Mucosa of rectum (tissue), 2 donors: Measurements from ENCODE around the gene C16orf96.
A peak's percentile ranks its signal among the peaks of the same experiment; 100 is the strongest.

Source experiments
- H3K27ac ChIP-seq, 2 donors: one replicate each; pipeline ENCODE4 v1.7.0; 2013; ENCODE audit warnings: inconsistent platforms in 2 of 2, low read depth in 2 of 2, low read length in 2 of 2
- H3K27me3 ChIP-seq, 2 donors: one replicate each; pipeline ENCODE4 v1.7.0; 2013; ENCODE audit warnings: low read length in 2 of 2; ENCODE audit not compliant: control insufficient read depth in 2 of 2, insufficient read depth in 2 of 2
- H3K36me3 ChIP-seq, 2 donors: one replicate each; pipeline ENCODE4 v1.7.0; 2013; ENCODE audit warnings: low read length in 2 of 2; ENCODE audit not compliant: control insufficient read depth in 2 of 2, insufficient read depth in 2 of 2
- H3K4me1 ChIP-seq, 2 donors: one replicate each; pipeline ENCODE4 v1.7.0; 2013; ENCODE audit warnings: low read length in 2 of 2, mild to moderate bottlenecking in 1 of 2; ENCODE audit not compliant: control insufficient read depth in 2 of 2, insufficient read depth in 2 of 2
- H3K4me3 ChIP-seq, 2 donors: one replicate each; pipeline ENCODE4 v1.7.0; 2013; ENCODE audit warnings: low read length in 2 of 2
- H3K9ac ChIP-seq, 2 donors: one replicate each; pipeline ENCODE4 v1.7.0; 2013; ENCODE audit warnings: low read length in 2 of 2, low read depth in 1 of 2, mild to moderate bottlenecking in 1 of 2
- H3K9me3 ChIP-seq, 2 donors: one replicate each; pipeline ENCODE4 v1.7.0; 2013; ENCODE audit warnings: low read length in 2 of 2; ENCODE audit not compliant: control insufficient read depth in 2 of 2
- donor health status: healthy.
- donor health status: Normal muscosa, but diverticular disease.

C16orf96 gene

GRCh38 chr16:4608704-4608980 is 52.5 kb downstream of the C16orf96 start:
- Histone ChIP-seq H3K9ac (no peak overlapping the region), H3K36me3 (peaks cover 3 to 11% of the 10 kb centered on the region in 2 donors), H3K27me3 (no peaks in the 10 kb centered on the region), H3K4me1 (peaks cover 10 to 11% of the 10 kb centered on the region in 2 donors), H3K27ac (no peak overlapping the region), H3K9me3 (no peaks in the 10 kb centered on the region), H3K4me3 (no peak overlapping the region)

GRCh38 chr16:4609200-4610010 is 53.3 kb downstream of the C16orf96 start:
- peaks cover 3 to 11% of the 10 kb centered on the region in 2 donors for H3K36me3 ChIP-seq
- H3K4me1 ChIP-seq, result peaks cover 13 to 15% of the 10 kb centered on the region in 2 donors
- H3K9ac ChIP-seq, result no peak overlapping the region
- no peak overlapping the region for H3K27ac ChIP-seq
- H3K27me3 ChIP-seq, result no peaks in the 10 kb centered on the region
- no peak overlapping the region for H3K4me3 ChIP-seq
- H3K9me3 ChIP-seq, result no peaks in the 10 kb centered on the region

- Histone ChIP-seq H3K27ac (no peak overlapping the region), H3K9ac (no peak overlapping the region), H3K4me3 (no peak overlapping the region), H3K36me3 (peaks cover 3 to 11% of the 10 kb centered on the region in 2 donors), H3K9me3 (no peaks in the 10 kb centered on the region), H3K4me1 (peaks cover 18 to 20% of the 10 kb centered on the region in 2 donors), H3K27me3 (no peaks in the 10 kb centered on the region)
Observed at GRCh38 chr16:4610011-4611005, 54.2 kb downstream of the C16orf96 start.

- Histone ChIP-seq H3K4me1 (peaks cover 26% of the 10 kb centered on the region in 2 donors), H3K36me3 (peaks cover 3 to 11% of the 10 kb centered on the region in 2 donors)
Observed at GRCh38 chr16:4611337-4612021, 55.3 kb downstream of the C16orf96 start.

DNA sequence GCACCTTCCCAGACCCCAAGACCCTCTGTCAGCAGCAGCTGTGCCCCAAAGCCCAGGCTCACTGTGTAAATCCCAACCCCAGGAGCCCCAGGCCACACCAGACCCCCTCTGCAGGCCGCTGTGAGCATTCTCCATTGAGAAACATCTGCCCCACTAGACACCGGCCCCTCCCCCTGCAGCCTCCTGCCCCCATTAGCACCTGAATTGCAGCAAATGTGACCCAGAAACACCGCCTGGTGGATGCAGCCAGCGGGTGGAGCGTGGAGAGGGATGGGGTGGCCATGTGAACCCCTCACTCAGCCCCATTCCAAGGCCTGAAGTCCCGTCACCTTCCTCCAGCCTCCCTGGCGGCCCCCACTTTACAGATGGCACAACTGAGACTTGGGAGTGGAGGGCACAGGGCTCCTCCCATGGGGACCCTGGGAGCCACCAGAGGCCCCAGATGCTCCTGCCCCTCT is 56.4 kb downstream of the C16orf96 start:
- no peak overlapping the region for H3K9ac ChIP-seq
- H3K27me3 ChIP-seq, result no peaks in the 10 kb centered on the region
- peaks cover 26 to 34% of the 10 kb centered on the region in 2 donors for H3K4me1 ChIP-seq
- peak overlapping the region in 1 of 2 donors; percentile 82 for H3K4me3 ChIP-seq
- H3K27ac ChIP-seq, result no peak overlapping the region
- H3K36me3 ChIP-seq, result peaks cover 3 to 8% of the 10 kb centered on the region in 2 donors
- H3K9me3 ChIP-seq, result no peaks in the 10 kb centered on the region

More at GRCh38 chr16:4611337-4612021, 55.3 kb downstream of the C16orf96 start:
- Histone ChIP-seq H3K27ac (no peak overlapping the region), H3K27me3 (no peaks in the 10 kb centered on the region), H3K9ac (no peak overlapping the region), H3K4me3 (no peak overlapping the region), H3K9me3 (no peaks in the 10 kb centered on the region)

- H3K9me3 ChIP-seq, result no peaks in the 10 kb centered on the region
- H3K27me3 ChIP-seq, result no peaks in the 10 kb centered on the region
- H3K27ac ChIP-seq, result no peak overlapping the region
- peaks cover 2 to 3% of the 10 kb centered on the region in 2 donors for H3K36me3 ChIP-seq
- peak overlapping the region; percentile 63 to 95 for H3K9ac ChIP-seq
- peaks cover 29 to 35% of the 10 kb centered on the region in 2 donors for H3K4me1 ChIP-seq
- H3K4me3 ChIP-seq, result peak overlapping the region; percentile 82 to 94
Observed at GRCh38 chr16:4612977-4613635, 57.0 kb downstream of the C16orf96 start.

GRCh38 chr16:4613636-4614570 is 57.8 kb downstream of the C16orf96 start:
- H3K4me3 ChIP-seq, result peak overlapping the region; percentile 82 to 94
- no peaks in the 10 kb centered on the region for H3K27me3 ChIP-seq
- peak overlapping the region; percentile 63 to 95 for H3K9ac ChIP-seq
- H3K27ac ChIP-seq, result peak overlapping the region; percentile 82 to 91
- no peaks in the 10 kb centered on the region for H3K36me3 ChIP-seq
- H3K9me3 ChIP-seq, result no peaks in the 10 kb centered on the region
- peaks cover 31 to 37% of the 10 kb centered on the region in 2 donors for H3K4me1 ChIP-seq

DNA sequence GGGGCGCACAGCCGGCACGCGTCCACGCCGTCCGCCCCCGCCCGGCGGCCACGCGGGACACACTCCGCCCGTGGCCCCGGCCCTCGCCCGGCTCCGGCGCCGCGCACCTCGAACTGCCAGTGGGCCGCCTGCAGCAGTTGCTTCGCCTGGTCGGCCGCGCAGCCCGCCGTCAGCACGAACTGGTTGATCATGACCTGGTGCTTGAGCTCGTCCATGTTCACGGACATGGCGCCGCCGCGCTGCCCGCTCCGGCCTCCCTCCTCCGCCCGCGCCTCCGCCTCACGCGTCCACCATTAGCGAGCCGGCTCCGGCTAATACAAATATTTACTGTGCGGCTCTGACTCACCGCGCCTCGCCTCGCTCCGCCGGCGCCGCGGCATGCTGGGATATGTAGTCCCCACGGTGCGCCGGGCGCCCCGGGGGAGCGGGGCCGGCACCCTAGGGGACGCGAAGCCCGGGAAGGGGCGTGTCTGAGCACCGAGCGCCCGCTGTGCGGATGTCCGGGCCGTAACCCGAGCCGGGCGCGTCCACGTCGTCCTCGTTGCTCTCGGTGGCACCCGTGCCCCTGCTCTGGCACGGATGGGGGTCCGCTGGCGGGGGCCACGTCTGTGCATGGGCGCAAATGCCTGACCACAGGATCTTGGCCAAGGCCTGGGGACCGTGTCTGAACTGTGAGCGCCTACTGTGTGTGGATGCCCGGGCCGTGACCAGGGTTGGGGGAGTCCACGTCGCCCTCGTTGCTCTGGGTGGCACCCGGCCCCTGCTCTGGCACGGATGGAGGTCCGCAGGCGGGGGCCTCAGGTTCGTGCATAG is 58.6 kb downstream of the C16orf96 start, which contains the start of gene UBALD1:
UBALD1 (minus strand) TSS at position 318 of the 813 bp plus-strand sequence; CDS start at position 227, 91 bp downstream.
- no peaks in the 10 kb centered on the region for H3K36me3 ChIP-seq
- peak within 1 kb of the TSS; percentile 72 to 95 for H3K9ac ChIP-seq
- H3K27me3 ChIP-seq, result no peaks in the 10 kb centered on the region
- peaks cover 33 to 37% of the 10 kb centered on the region in 2 donors for H3K4me1 ChIP-seq
- H3K9me3 ChIP-seq, result no peaks in the 10 kb centered on the region
- peak within 1 kb of the TSS; percentile 82 to 94 for H3K4me3 ChIP-seq
- H3K27ac ChIP-seq, result peak within 1 kb of the TSS; percentile 91 to 95
